Glomerular visceral epithelial cell (primary cell): ENCODE results near the gene SPRR1A.
A peak's percentile ranks its signal among the peaks of the same experiment; 100 is the strongest.

Experiments
- DNase-seq: peaks from one replicate; pipeline ENCODE4 v3.0.0-alpha.2; 2016; ENCODE audit errors: extremely low spot score

Gene SPRR1A

DNA sequence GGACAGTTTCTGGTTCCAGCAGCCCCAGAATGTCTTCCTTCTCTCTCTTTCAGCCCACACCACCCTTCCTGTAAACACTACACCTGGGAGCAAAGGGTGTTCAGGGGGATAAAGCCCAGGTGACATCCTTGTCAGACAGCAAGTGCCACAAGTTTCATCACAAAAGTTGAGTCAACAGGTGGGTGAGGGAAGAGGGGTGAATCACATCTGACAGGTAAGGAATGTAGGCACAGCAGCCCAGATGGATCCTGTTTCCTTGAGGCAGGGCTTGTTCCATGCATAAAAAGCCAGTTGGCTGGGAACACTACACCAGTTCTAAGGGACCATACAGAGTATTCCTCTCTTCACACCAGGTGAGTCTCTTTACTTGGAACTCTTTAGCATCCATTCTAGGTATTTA is 47.0 kb downstream of the SPRR1A start, which contains the start of gene SPRR1B:
SPRR1B (plus strand) TSS at position 309 of the 400 bp plus-strand sequence. CDS start 1,143 bp downstream, outside the sequence.
- no peak for DNase-seq

DNA sequence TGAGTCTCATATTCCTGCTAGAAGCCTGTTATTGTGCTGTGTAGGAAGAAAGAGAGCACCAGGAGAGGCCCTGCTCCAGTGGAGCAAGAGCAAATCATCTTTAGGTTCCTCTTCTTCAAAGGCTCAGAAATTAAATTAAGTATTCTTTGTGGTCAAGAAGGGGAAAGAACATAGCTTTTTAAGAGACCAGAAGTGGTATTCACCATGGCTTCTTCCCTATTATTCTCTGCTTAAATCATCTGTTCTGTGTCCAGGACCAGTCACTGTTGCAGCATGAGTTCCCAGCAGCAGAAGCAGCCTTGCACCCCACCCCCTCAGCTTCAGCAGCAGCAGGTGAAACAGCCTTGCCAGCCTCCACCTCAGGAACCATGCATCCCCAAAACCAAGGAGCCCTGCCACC is 48.2 kb downstream of the SPRR1A start:
- DNase-seq, result no peak

DNA sequence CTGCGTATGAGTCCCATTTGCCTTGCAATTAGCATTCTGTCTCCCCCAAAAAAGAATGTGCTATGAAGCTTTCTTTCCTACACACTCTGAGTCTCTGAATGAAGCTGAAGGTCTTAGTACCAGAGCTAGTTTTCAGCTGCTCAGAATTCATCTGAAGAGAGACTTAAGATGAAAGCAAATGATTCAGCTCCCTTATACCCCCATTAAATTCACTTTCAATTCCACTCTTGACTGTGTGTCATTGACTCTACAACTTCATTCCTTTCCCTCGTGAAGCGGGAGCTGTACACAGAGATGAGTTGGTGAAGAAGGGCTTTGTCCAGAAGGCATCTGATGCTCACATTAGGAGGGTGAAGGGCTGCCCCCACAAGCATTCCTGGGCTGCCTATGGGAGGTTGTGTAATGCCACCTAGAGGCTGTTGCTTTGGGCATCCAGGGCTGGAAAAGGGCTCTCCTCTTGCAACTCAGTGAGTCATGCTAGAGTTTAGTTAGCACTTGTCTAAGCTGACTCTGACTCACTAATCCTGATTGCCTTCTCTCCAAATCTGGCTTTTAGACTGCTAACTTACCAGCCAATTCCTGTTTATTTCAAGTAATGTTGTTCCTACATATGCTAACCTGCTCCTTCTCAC is 48.9 kb downstream of the SPRR1A start:
- DNase-seq, result peak; percentile 24

DNA sequence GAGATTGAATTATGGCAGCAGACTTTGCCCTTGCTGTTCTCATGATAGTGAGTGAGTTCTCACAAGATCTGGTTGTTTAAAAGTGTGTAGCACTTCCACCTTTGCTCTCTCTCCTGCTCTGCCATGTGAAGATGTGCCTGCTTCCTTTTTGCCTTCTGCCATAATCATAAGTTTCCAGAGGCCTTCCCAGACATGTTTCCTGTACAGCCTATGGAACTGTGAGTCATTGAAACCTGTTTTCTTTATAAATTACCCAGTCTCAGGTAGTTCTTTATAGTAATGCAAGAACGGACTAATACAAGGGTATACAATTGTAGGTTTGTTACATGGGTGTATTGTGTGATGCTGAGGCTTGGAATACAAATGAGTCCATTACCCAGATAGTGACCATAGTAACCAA is 51.3 kb downstream of the SPRR1A start:
- DNase-seq, result no peak
